ENCODE measurements around the gene HERC2.

HERC2 gene

DNA sequence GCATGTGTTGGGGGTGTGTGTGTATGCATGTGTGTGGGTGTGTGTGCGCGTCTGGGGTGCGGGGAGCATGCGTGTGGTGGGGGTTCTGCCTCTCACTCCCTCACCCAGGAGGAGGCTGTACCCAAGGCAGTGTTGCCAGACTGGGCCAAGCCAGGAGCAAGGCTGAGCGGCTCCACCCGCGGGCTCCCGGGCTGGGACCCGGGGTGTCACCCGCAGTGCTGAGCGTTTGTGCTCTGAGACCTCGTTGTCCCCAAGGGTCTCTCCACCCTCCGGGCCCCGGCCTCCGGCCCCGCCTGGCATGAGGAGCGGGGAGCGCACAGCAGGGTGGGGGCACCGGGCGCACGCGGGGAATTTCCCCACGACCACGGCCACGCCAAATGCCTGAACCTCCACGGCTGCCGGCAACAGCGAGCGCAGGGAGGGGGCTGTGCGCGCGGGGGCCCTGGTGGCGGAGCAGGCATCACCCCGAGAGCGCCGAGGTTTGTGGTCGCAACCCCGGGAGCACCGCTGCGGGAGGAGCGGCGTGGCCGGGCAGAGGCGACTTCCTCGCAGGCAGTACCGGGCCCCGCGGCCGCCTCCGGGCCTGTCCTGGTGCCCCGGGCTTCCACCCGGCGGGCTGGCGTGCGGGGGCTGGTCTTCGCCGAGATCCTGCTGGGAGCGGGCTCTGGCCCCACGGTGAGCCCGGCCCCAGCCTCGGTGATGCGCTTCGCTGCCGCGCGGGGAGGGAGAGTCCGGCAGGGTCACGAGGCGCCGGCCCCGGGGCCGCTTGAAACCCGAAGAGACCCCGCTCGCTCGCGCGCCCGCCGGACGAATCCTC is 215.5 kb downstream of the HERC2 start:
- Histone ChIP-seq H3K27ac (ENCODE audit: low read length) (no peak overlapping the region), H3K36me3 (ENCODE audit: insufficient read depth, low read length) (peaks cover 3% of the 10 kb centered on the region), H3K79me2 (ENCODE audit: insufficient read depth, low read length) (no peaks in the 10 kb centered on the region), H3K4me2 (ENCODE audit: insufficient read depth, low read length) (no peak overlapping the region), H4K20me1 (ENCODE audit: insufficient read depth, low read length) (no peaks in the 10 kb centered on the region; the same call in 1 of the 2 replicates), H2AFZ (ENCODE audit: low read depth, low read length) (no peak overlapping the region), H3K9ac (ENCODE audit: low read depth, low read length) (no peak overlapping the region), H3K4me3 (ENCODE audit: low read depth in 1 of 2, low read length in 2 of 2) (no peak overlapping the region), H3K4me1 (ENCODE audit: insufficient read depth, low read length) (no peaks in the 10 kb centered on the region), H3K9me3 (ENCODE audit: insufficient read depth, low read length, severe bottlenecking) (no peaks in the 10 kb centered on the region), H3K27me3 (ENCODE audit: insufficient read depth, low read length, poor library complexity) (no peaks in the 10 kb centered on the region)
- TF ChIP-seq, protein P1, sequence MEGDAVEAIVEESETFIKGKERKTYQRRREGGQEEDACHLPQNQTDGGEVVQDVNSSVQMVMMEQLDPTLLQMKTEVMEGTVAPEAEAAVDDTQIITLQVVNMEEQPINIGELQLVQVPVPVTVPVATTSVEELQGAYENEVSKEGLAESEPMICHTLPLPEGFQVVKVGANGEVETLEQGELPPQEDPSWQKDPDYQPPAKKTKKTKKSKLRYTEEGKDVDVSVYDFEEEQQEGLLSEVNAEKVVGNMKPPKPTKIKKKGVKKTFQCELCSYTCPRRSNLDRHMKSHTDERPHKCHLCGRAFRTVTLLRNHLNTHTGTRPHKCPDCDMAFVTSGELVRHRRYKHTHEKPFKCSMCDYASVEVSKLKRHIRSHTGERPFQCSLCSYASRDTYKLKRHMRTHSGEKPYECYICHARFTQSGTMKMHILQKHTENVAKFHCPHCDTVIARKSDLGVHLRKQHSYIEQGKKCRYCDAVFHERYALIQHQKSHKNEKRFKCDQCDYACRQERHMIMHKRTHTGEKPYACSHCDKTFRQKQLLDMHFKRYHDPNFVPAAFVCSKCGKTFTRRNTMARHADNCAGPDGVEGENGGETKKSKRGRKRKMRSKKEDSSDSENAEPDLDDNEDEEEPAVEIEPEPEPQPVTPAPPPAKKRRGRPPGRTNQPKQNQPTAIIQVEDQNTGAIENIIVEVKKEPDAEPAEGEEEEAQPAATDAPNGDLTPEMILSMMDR (IDR thresholded peaks at IDR 0.05; ENCODE audit: borderline replicate concordance, extremely low read depth, low read length, poor library complexity, severe bottlenecking) = no peak
- no peak for TF ChIP-seq EZH2 (IDR thresholded peaks at IDR 0.05; ENCODE audit: borderline replicate concordance, low read depth, low read length, severe bottlenecking)
- peak; percentile 35; the same call in 1 of the 3 replicates for ATAC-seq (ENCODE audit: insufficient read depth, low read depth)
- no peak for DNase-seq

DNA sequence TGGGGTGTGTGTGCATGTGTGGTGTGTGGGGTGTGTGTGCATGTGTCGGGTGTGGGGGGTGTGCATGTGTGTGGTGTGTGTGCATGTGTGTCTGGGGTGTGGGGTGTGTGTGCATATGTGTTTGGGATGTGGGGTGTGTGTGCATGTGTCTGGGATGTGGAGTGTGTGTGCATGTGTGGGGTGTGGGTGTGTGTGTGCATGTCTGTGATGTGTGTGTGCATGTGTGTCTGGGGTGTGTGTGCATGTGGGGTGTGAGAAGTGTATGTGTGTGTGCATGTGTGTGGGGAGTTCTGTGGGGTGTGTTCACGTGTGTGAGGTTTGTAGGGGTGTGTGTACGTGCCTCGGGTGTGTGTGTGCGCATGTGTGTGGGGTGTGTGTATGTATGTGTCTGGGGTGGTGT is 216.2 kb downstream of the HERC2 start:
- ATAC-seq (ENCODE audit: insufficient read depth, low read depth) (no peak), DNase-seq (no peak)
- Histone ChIP-seq H3K4me1 (ENCODE audit: insufficient read depth, low read length) (no peaks in the 10 kb centered on the region), H3K27me3 (ENCODE audit: insufficient read depth, low read length, poor library complexity) (no peaks in the 10 kb centered on the region), H3K27ac (ENCODE audit: low read length) (no peak overlapping the region), H3K9me3 (ENCODE audit: insufficient read depth, low read length, severe bottlenecking) (no peaks in the 10 kb centered on the region), H3K79me2 (ENCODE audit: insufficient read depth, low read length) (no peaks in the 10 kb centered on the region), H4K20me1 (ENCODE audit: insufficient read depth, low read length) (no peaks in the 10 kb centered on the region), H3K4me2 (ENCODE audit: insufficient read depth, low read length) (no peak overlapping the region), H3K36me3 (ENCODE audit: insufficient read depth, low read length) (no peaks in the 10 kb centered on the region; the same call in 1 of the 2 replicates), H3K9ac (ENCODE audit: low read depth, low read length) (no peak overlapping the region), H3K4me3 (ENCODE audit: low read depth in 1 of 2, low read length in 2 of 2) (no peak overlapping the region), H2AFZ (ENCODE audit: low read depth, low read length) (no peak overlapping the region)
- TF ChIP-seq EZH2 (IDR thresholded peaks at IDR 0.05; ENCODE audit: borderline replicate concordance, low read depth, low read length, severe bottlenecking) = no peak
- TF ChIP-seq, protein P1 (IDR thresholded peaks at IDR 0.05; ENCODE audit: borderline replicate concordance, extremely low read depth, low read length, poor library complexity, severe bottlenecking) = no peak

DNA sequence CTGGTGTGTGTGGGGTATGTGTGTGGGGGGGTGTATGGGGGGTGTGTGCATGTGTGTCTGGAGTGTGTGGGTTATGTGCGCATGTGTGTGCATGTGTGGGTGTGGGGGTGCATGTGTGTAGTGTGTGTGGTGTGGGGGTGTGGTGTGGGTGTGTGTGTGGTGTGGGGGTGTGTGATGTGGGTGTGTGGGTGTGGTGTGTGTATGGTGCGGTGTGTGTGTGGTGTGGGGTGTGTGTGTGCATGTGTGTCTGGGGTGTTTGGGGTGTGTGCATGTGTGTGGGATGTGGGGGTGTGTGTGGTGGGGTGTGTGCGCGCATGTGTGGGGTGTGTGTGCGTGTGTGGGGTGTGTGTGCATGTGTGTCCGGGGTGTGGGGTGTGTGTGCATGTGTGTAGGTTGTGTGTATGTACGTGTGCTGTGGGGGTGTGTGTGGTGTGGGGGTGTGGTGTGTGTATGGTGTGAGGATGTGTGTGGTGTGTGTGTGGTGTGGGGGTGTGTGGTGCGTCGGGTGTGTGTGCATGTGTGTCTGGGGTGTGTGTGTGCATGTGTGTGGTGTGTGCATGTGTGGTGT is 216.7 kb downstream of the HERC2 start:
- H2AFZ ChIP-seq (ENCODE audit: low read depth, low read length) = no peak overlapping the region
- ATAC-seq (ENCODE audit: insufficient read depth, low read depth) = no peak
- DNase-seq = no peak
- H4K20me1 ChIP-seq (ENCODE audit: insufficient read depth, low read length) = no peaks in the 10 kb centered on the region
- no peak overlapping the region for H3K27ac ChIP-seq (ENCODE audit: low read length)
- no peak overlapping the region for H3K4me2 ChIP-seq (ENCODE audit: insufficient read depth, low read length)
- no peaks in the 10 kb centered on the region for H3K27me3 ChIP-seq (ENCODE audit: insufficient read depth, low read length, poor library complexity)
- no peak overlapping the region for H3K4me3 ChIP-seq (ENCODE audit: low read depth in 1 of 2, low read length in 2 of 2)
- no peaks in the 10 kb centered on the region for H3K36me3 ChIP-seq (ENCODE audit: insufficient read depth, low read length)
- TF ChIP-seq, protein P1 (IDR thresholded peaks at IDR 0.05; ENCODE audit: borderline replicate concordance, extremely low read depth, low read length, poor library complexity, severe bottlenecking) = no peak
- no peak for TF ChIP-seq EZH2 (IDR thresholded peaks at IDR 0.05; ENCODE audit: borderline replicate concordance, low read depth, low read length, severe bottlenecking)
- H3K9me3 ChIP-seq (ENCODE audit: insufficient read depth, low read length, severe bottlenecking) = no peaks in the 10 kb centered on the region
- no peaks in the 10 kb centered on the region for H3K79me2 ChIP-seq (ENCODE audit: insufficient read depth, low read length)
- H3K9ac ChIP-seq (ENCODE audit: low read depth, low read length) = no peak overlapping the region
- no peaks in the 10 kb centered on the region for H3K4me1 ChIP-seq (ENCODE audit: insufficient read depth, low read length)

Measured in DND-41 (cell line).